Measurements from ENCODE around the gene UBR3.

The UBR3 gene

GRCh38 chr2:169984145-169984544 is 156.9 kb downstream of the UBR3 start:
- no peak for TF ChIP-seq GATA3 (IDR thresholded peaks at IDR 0.05; ENCODE audit: low read depth, low read length)
- TF ChIP-seq GATA2 (IDR thresholded peaks at IDR 0.05; ENCODE audit: low read depth, low read length) = no peak

- TF ChIP-seq GATA3 (IDR thresholded peaks at IDR 0.05; ENCODE audit: low read depth, low read length) = no peak
- no peak for TF ChIP-seq GATA2 (IDR thresholded peaks at IDR 0.05; ENCODE audit: low read depth, low read length)
These were observed 167.5 kb downstream of the UBR3 start for GRCh38 chr2:169994752-169995151.

- TF ChIP-seq GATA2 (IDR thresholded peaks at IDR 0.05; ENCODE audit: low read depth, low read length) = no peak
These were observed 170.1 kb downstream of the UBR3 start for GRCh38 chr2:169997140-169997887.

GRCh38 chr2:169999054-169999453 is 171.8 kb downstream of the UBR3 start:
- TF ChIP-seq GATA2 (IDR thresholded peaks at IDR 0.05; ENCODE audit: low read depth, low read length) = no peak
- no peak for TF ChIP-seq GATA3 (IDR thresholded peaks at IDR 0.05; ENCODE audit: low read depth, low read length)

GRCh38 chr2:170002096-170002495 is 174.8 kb downstream of the UBR3 start:
- TF ChIP-seq GATA2 (IDR thresholded peaks at IDR 0.05; ENCODE audit: low read depth, low read length) (no peak), GATA3 (IDR thresholded peaks at IDR 0.05; ENCODE audit: low read depth, low read length) (no peak)

GRCh38 chr2:170005702-170006101 is 178.4 kb downstream of the UBR3 start:
- TF ChIP-seq GATA2 (IDR thresholded peaks at IDR 0.05; ENCODE audit: low read depth, low read length) (no peak), GATA3 (IDR thresholded peaks at IDR 0.05; ENCODE audit: low read depth, low read length) (no peak)

GRCh38 chr2:170006587-170007325 is 179.5 kb downstream of the UBR3 start:
- no peak for TF ChIP-seq GATA3 (IDR thresholded peaks at IDR 0.05; ENCODE audit: low read depth, low read length)
- TF ChIP-seq GATA2 (IDR thresholded peaks at IDR 0.05; ENCODE audit: low read depth, low read length) = no peak

GRCh38 chr2:170009209-170009608 is 182.0 kb downstream of the UBR3 start:
- TF ChIP-seq GATA3 (IDR thresholded peaks at IDR 0.05; ENCODE audit: low read depth, low read length) = no peak
- TF ChIP-seq GATA2 (IDR thresholded peaks at IDR 0.05; ENCODE audit: low read depth, low read length) = no peak

GRCh38 chr2:170012773-170013172 is 185.5 kb downstream of the UBR3 start:
- TF ChIP-seq GATA3 (IDR thresholded peaks at IDR 0.05; ENCODE audit: low read depth, low read length) (no peak), GATA2 (IDR thresholded peaks at IDR 0.05; ENCODE audit: low read depth, low read length) (no peak)

- TF ChIP-seq GATA2 (IDR thresholded peaks at IDR 0.05; ENCODE audit: low read depth, low read length) (peak; percentile 96), GATA3 (IDR thresholded peaks at IDR 0.05; ENCODE audit: low read depth, low read length) (peak; percentile 82)
These were observed 186.7 kb downstream of the UBR3 start for GRCh38 chr2:170013802-170014551.

- TF ChIP-seq GATA2 (IDR thresholded peaks at IDR 0.05; ENCODE audit: low read depth, low read length) = no peak
- no peak for TF ChIP-seq GATA3 (IDR thresholded peaks at IDR 0.05; ENCODE audit: low read depth, low read length)
These were observed 187.5 kb downstream of the UBR3 start for GRCh38 chr2:170014769-170015168.

- TF ChIP-seq GATA2 (IDR thresholded peaks at IDR 0.05; ENCODE audit: low read depth, low read length) (no peak), GATA3 (IDR thresholded peaks at IDR 0.05; ENCODE audit: low read depth, low read length) (no peak)
These were observed 190.7 kb downstream of the UBR3 start for GRCh38 chr2:170017860-170018532.

GRCh38 chr2:170019060-170019805 is 192.0 kb downstream of the UBR3 start:
- TF ChIP-seq GATA2 (IDR thresholded peaks at IDR 0.05; ENCODE audit: low read depth, low read length) (no peak), GATA3 (IDR thresholded peaks at IDR 0.05; ENCODE audit: low read depth, low read length) (peak; percentile 21; the same call in 1 of the 2 replicates)

Data from SH-SY5Y (cell line).